ENCODE results near the gene CAMTA2. TPM values are rescaled to one million over a fixed set of nuclear protein-coding genes. Genes with fewer than 3 reads are reported as not detected.

CAMTA2 gene
- total and polyA plus RNA-seq, 7 donors: 30.3 to 60.8 (median 48.4) TPM

GRCh38 chr17:4939546-4939795 lies 48.0 kb downstream of the CAMTA2 start:
- 0 to 1% (median 0%) methylated on average over 16 of the region's 16 CpGs for WGBS, 3 donors
- peaks cover 41% of the 10 kb centered on the region for H3K4me1 ChIP-seq

DNA sequence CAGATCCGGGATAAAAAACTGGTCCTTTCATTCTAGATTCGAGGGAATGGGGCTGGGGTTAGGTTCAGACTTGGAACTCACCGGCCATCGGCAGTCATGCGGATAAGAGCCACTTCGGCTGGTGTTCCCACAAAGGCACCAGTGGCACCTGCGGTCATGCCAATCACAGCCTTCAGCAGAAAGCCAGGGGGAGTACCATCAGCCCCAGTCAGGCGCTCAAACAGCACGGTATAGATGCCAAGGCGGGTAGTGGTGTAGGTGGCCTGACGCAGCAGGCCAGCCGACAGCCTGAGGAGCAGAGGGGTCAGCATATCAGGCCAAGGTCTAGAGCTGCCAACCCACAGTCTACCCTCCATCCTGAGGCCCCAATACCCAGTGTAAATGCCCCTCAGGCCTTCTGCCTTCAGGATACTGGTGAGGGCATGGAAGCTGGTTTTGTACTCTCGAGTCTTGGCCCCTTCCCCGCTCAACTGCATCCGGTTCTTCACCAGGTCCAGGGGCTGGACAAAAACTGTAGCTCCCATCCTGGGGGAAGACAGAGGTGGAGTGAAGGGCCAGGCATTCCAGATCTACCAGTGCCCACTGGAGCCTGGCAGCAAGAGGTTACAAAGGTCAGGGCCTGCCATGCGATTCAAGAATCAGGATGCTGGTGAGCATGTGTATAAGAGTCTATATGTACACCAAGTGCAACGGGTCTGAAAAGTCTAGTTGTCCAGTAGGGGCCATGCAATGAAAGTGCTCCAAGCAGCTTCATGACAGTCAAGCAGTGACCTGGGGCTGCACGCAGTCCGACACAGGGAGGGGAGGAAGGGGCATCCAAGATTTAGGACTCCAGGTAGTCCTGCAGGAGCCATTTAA lies 48.6 kb downstream of the CAMTA2 start:
- H3K9me3 ChIP-seq: no peaks in the 10 kb centered on the region
- intact Hi-C loops (cut with DNase I): loop anchor here (5.0 kb wide), 2 partner anchors 43 to 138 kb away; partner anchors contain the start of gene ZFP3 (in 1 of the 2)
- peak overlapping the region; percentile 95 for H3K27ac ChIP-seq
- TF ChIP-seq CTCF (IDR thresholded peaks at IDR 0.05): no peak
- H3K4me1 ChIP-seq: peaks cover 46% of the 10 kb centered on the region
- peaks cover 0 to 50% of the 10 kb centered on the region in 2 donors for H3K36me3 ChIP-seq (ENCODE audit: insufficient read depth in 1 of 2, low read depth in 1 of 2)
- ATAC-seq: peak in 1 of 4 donors; percentile 12
- peak in 1 of 2 donors; percentile 58 for DNase-seq
- H3K27me3 ChIP-seq (ENCODE audit: insufficient read depth in 3 of 3, low read length in 2 of 3): no peaks in the 10 kb centered on the region
- H3K4me3 ChIP-seq: peak overlapping the region; percentile 80
- WGBS, 3 donors: 25 to 41% (median 31%) methylated on average over 19 of the region's 19 CpGs

More at GRCh38 chr17:4939546-4939795, 48.0 kb downstream of the CAMTA2 start:
- peak in 3 of 4 donors; percentile 5 to 11 (median 6) for ATAC-seq
- Histone ChIP-seq H3K9me3 (no peaks in the 10 kb centered on the region), H3K27me3 (ENCODE audit: insufficient read depth in 3 of 3, low read length in 2 of 3) (no peaks in the 10 kb centered on the region), H3K4me3 (peak overlapping the region; percentile 80), H3K36me3 (ENCODE audit: insufficient read depth in 1 of 2, low read depth in 1 of 2) (peaks cover 0 to 56% of the 10 kb centered on the region in 2 donors), H3K27ac (peak overlapping the region; percentile 95)
- peak in 1 of 2 donors; percentile 57 for DNase-seq
- intact Hi-C loops (cut with DNase I): loop anchor here (5.0 kb wide), 2 partner anchors 43 to 138 kb away; partner anchors contain the start of gene ZFP3 (in 1 of the 2)
- no peak for TF ChIP-seq CTCF (IDR thresholded peaks at IDR 0.05)

GRCh38 chr17:4938069-4938491 lies 49.4 kb downstream of the CAMTA2 start:
- Histone ChIP-seq H3K36me3 (ENCODE audit: insufficient read depth in 1 of 2, low read depth in 1 of 2) (peaks cover 0 to 42% of the 10 kb centered on the region in 2 donors), H3K9me3 (no peaks in the 10 kb centered on the region), H3K4me3 (peak overlapping the region; percentile 80), H3K27me3 (ENCODE audit: insufficient read depth in 3 of 3, low read length in 2 of 3) (no peaks in the 10 kb centered on the region), H3K27ac (peak overlapping the region; percentile 95), H3K4me1 (peaks cover 46% of the 10 kb centered on the region)
- WGBS, 3 donors: 73 to 92% (median 79%) methylated on average over 11 of the region's 11 CpGs
- no peak for DNase-seq
- no peak for ATAC-seq
- intact Hi-C loops (cut with DNase I): loop anchor here (5.0 kb wide), 2 partner anchors 44 to 139 kb away; partner anchors contain the start of gene ZFP3 (in 1 of the 2)
- no peak for TF ChIP-seq CTCF (IDR thresholded peaks at IDR 0.05)

GRCh38 chr17:4937553-4937952 lies 49.9 kb downstream of the CAMTA2 start:
- intact Hi-C loops (cut with DNase I): loop anchor here (5.0 kb wide), 2 partner anchors 45 to 140 kb away; partner anchors contain the start of gene ZFP3 (in 1 of the 2)
- no peaks in the 10 kb centered on the region for H3K27me3 ChIP-seq (ENCODE audit: insufficient read depth in 3 of 3, low read length in 2 of 3)
- TF ChIP-seq CTCF (IDR thresholded peaks at IDR 0.05): no peak
- peaks cover 46% of the 10 kb centered on the region for H3K4me1 ChIP-seq
- H3K9me3 ChIP-seq: no peaks in the 10 kb centered on the region
- peak in 1 of 2 donors; percentile 50 for DNase-seq
- 86 to 92% (median 88%) methylated on average over 16 of the region's 16 CpGs for WGBS, 3 donors
- peaks cover 0 to 37% of the 10 kb centered on the region in 2 donors for H3K36me3 ChIP-seq (ENCODE audit: insufficient read depth in 1 of 2, low read depth in 1 of 2)
- ATAC-seq: no peak
- H3K4me3 ChIP-seq: no peak overlapping the region
- H3K27ac ChIP-seq: peak overlapping the region; percentile 95
